ENCODE data around the gene DROSHA.
"Not testable (repeated sequence)": the region's sequence is repeated elsewhere in the genome, so short reads cannot be mapped to it uniquely, and the experiment has no call there.

The DROSHA gene

DNA sequence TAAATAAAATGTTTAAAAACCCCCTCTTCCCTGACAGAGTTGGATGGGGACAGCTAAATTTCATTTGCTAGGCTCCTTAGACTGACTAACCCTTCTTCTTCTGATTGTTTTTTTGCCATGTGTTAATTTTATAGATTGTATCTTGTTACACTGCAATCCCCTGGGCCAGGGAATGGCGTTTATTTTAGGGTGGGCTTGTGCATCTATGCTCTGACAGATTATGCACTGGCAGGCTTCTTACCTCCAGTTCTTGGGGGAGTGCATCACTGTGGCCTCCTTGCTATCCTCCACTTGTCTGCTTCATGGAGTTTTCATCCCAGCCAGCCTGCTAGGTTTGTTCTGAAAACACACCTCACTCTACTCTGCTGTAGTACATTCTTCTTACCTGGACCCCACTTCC is 159.8 kb downstream of the DROSHA start:
- DNase-seq, result no peak

DNA sequence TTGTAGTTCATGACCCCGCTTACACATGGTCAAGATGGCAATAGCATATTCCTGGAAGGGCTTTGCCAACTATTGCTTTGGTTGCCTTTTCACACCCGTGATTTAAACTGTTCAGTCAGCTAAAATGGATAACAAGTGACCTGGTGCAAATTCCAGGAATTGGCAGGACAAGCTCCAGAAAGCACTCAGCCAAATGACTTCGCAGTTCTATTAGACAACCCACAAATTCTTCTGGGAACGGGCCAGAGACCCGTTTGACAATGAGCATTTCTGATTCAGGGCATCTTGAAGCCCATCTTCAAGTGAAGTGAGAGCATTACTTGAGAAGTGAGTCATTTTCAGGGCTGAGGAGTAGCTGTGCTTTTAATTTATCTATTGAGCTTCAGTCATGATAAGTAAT is 165.0 kb downstream of the DROSHA start:
- no peak for DNase-seq

DNA sequence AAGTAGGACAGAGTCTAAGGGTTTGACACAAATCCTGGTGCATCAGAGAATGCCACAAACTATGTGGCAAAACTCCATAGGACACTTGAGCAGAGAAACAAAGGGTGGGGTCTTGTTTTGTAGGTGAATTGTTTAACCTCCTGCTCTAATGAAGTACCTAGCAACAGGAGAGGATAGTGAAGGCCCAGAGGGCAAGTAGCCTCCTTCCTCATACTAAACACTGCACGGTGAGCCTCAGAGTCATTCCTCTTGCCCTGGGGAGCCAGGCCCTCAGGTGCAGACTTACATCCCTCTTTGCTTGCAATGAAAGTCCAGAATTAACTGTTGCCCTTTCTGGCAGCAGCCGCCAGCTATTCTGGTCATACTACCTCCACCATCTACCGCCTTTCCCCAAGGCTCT is 166.1 kb downstream of the DROSHA start:
- DNase-seq, result no peak

DNA sequence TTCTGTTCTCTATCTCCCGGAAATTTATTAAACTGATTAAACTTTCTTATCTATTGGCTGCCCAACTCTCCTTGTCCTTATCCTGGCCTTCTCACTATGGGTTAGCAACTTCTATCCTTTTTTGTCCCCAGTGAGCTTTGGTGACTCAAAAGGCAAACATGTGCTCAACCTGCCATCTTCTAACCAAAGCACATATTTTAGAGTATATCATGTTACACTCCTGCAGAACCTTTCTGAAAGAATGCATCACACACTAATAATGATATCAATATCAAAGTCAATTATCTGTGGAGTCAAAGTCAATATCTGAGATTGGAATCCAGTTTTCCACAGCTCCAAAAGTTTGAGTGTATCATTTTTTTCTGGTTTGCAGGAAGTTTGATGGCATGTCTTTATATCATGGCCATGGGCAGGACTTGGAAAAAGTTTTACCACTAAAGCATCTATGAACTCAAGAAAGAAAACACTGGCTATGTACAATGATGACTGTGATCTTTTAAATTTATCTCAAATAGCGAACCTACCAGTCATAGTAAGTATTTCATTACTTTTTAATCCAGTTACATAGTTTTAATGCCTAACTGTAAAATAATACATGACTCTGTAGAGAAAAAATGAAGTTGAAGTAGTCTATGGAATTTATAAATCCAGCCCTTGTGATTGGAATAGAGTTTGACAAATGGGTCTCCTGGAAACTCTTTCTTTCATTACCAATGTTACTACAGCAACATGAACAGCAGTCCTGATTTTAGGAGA is 166.8 kb downstream of the DROSHA start:
- DNase-seq, result no peak

DNA sequence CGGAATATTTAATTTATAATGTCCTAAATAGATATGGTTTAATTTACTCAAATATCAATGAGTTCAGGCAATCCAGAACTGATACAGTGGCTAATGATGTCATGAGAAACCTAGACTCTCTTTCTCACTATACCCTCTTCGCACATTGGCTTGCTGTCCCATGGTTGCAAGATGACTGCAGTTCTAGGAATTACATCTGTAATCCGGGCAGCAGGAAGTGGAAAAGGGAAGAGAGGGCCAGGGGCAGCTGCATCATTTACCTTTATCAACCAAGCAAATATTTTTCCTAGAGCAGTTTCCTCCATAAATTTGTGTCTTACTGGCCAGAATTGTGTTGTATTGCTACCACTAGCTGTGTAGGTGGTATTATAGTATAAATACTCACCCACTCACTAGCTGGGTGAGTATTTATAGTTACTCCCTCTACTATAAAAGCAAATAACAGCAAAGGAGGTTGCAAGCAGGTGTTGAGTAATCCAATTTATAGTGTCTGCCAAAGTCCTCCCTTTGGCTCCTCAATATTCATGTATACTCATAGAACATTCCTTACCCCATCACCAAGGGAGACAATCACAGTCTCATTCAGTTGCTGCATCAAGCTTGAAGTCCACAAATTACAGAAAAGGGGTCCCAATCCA is 168.8 kb downstream of the DROSHA start:
- no peak for DNase-seq

DNA sequence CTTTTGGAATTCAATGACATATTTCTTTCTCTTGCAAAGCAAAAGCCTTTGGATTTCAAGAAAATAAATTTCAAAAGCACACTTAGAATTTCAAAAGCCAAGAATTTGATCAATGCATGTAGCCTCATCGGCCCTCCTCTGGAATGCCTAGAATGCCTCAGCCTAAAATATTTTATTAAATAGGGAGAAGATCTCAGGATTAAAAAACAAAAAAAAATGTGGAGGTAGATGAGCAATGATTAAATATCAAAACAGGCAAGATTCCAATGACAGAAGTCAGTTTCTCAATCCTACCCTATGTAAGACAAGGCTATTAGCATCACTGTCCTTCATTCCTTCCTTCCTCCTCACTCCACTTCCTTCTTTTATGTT is 169.4 kb downstream of the DROSHA start:
- DNase-seq, result no peak

DNA sequence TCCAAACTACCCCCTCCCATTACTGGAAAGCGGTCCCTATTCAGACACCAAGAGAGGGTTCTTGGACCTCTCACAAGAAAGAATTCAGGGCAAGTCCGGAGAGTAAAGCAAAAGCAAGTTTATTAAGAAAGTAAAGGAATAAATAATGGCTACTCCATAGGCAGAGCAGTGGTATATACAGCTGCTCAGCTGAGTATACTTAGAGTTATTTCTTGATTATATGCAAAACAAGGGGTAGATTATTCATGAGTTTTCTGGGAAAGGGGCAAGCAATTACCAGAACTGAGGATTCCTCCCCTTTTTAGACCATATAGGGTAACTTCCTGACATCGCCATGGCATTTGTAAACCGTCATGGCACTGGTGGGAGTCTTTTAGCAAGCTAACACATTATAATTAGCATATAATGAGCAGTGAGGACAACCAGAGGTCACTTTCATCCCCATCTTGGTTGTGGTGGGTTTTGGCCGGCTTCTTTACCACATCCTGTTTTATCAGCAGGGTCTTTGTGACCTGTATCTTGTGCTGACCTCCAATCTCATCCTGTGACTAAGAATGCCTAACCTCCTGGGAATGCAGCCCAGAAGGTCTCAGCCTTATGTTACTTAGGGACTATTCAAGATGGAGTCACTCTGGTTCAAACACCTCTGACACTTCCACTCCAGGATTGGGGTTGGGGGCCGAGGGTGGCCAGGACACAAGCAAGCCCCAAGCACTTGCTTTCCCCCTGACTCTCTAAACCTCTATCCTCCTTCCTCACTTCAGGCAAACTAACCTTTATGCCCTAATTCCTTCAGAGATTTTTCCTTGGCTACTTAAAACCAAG is 170.0 kb downstream of the DROSHA start:
- not testable (repeated sequence) for DNase-seq

DNA sequence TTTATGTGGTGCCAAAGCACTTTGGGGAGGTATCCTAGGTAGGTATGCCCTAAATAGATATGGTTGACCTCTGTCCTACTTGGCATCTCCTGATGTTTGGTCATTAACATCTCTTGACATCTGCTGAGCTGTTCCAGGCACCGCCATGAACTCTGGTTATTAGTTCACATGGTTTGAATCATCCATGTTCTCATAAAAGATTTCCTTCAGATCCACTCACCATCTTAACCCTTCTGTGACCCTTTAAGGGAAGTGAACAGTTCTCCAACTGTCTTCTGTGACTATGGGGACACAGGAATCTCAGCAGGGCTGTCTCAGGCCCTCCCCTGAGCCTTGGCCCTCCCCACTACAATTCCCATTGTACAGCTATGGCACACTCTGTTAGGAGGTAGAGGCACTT is 170.7 kb downstream of the DROSHA start:
- DNase-seq, result no peak

DNA sequence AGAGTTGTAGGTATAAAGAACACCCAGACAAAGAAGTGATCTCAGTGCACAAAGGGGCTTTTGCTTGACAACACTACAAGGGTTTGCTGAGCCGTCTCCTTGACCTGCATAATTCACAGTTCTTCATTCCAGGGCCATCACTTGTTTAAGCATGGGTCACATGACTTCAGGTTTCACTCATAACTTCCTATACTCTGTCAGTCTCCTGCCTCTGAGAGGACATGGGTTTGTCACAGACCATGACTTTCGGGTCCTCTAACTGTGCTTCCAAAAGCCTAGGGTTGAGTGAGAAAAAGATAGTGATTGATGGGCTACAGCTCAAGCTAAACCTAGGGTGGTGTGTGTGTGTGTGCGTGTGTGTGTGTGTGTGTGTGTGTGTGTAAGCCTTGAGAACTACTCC is 172.1 kb downstream of the DROSHA start:
- DNase-seq, result no peak

DNA sequence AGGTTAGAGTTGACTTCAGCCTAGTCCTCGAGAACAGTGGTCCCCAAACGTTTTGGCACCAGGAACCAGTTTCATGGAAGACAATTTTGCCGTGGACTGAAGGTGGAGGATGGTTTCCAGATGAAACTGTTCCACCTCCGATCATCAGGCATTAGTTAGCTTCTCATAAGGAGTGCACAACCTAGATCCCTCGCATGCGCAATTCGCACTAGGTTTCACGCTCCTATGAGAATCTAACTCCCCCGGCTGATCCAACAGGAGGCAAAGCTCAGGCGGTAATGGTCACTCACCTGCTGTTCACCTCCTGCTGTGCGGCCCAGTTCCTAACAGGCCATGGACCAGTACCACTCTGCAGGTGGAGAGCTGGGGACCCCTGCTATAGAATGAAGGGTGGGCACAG is 174.9 kb downstream of the DROSHA start:
- DNase-seq, result no peak

DNA sequence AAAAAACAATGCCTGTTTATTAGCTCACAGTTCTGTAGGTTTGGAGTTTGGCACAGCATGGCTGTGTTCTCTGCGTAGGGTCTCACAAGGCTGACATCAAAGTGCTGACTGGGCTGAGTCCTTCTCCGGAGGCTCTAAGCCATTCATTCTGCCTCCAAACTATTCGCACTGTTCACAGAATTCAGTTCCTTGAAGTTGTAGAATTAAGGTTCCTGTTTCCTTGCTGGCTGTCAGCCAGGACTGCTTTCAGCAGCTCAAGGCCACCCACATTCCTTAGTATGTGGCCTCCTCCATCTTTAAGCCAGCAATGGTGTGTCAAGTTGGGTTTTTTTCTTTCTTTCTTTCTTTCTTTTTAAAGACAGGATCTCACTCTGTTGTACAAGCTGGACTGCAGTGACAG is 176.6 kb downstream of the DROSHA start:
- DNase-seq, result no peak
